Measurements from ENCODE around the gene MOSMO. TPM values are rescaled to one million over a fixed set of nuclear protein-coding genes. Genes with fewer than 3 reads are reported as not detected.

The MOSMO gene
- total and polyA plus RNA-seq, 2 donors from 2014 or later, result 6.3 to 12.8 TPM

DNA sequence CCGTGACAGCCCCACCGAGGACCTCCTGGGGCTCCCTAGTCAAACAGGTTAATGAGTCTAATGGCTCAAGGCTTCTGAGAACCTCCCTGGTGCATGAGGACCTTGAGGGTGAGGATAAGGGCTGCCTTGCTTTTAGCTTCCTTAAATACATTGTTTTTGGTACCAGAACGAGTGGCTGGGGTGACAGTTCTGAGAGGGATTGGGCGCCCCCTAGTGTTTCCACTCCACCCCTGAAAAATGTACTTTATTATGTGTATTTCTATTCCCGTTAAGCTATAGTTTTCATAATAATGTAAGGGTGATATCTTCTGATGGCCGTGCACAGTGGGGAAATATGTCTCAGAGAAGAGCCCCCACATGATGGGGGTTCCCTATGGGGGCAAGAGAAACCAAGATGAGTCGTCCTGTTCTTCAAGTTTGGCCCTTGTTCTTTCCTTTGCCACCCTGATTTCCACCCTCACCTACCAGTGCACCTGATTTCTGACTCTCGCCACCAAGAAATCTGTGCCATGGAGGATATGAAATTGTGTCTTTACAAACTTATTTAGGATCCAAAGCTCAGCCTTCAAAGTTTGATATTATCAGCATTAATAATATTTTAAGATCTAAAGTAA, 69.9 kb downstream of the MOSMO start:
- intact Hi-C loops (cut with DNase I), result loop anchor here (5.0 kb wide), 1 partner anchor 71 kb away; the partner anchor contains the start of gene MOSMO
- FAIRE-seq (no peak), DNase-seq (peak in 4 of 5 donors; percentile 49 to 66 (median 58))
- H3K9me3 ChIP-seq (ENCODE audit: control insufficient read depth in 2 of 3, insufficient read depth in 1 of 3, low read length in 3 of 3), result no peaks in the 10 kb centered on the region
- peak; percentile 66 for TF ChIP-seq CTCF (IDR thresholded peaks at IDR 0.05; ENCODE audit: borderline replicate concordance, extremely low read depth, insufficient read depth)
- no peak overlapping the region for H3K4me3 ChIP-seq (ENCODE audit: low read length in 3 of 3)
- H3K9ac ChIP-seq (ENCODE audit: low read length in 3 of 3), result no peak overlapping the region
- no peaks in the 10 kb centered on the region for H3K27me3 ChIP-seq (ENCODE audit: control insufficient read depth, insufficient read depth, low read length)
- H3K36me3 ChIP-seq (ENCODE audit: control insufficient read depth in 2 of 3, insufficient read depth in 3 of 3, low read length in 3 of 3), result no peaks in the 10 kb centered on the region
- no peak overlapping the region for H3K27ac ChIP-seq (ENCODE audit: low read depth in 2 of 2, low read length in 2 of 2)
- no peaks in the 10 kb centered on the region for H3K4me1 ChIP-seq (ENCODE audit: control insufficient read depth in 2 of 3, insufficient read depth in 2 of 3, low read depth in 1 of 3, low read length in 3 of 3)

DNA sequence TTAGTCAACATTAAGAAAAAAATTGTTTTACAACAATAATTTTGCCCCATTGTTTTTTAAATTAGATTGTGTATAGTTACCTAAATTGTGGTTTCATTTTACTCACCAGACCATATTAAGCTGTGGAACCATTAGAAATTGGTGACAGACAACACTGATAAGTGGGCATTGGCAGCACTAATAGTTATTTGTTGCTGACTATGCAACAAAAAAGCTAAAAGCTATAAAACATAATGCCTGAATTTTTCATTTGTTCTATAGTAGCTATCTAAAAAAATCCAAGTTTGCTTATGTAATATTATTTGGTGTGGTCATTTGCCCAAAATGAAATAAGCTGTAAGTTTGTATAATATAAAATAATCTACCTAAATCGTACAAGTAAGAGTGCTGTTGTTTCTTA, 70.7 kb downstream of the MOSMO start:
- FAIRE-seq (no peak), DNase-seq (no peak)
- no peak overlapping the region for H3K4me3 ChIP-seq (ENCODE audit: low read length in 3 of 3)
- H3K27ac ChIP-seq (ENCODE audit: low read depth in 2 of 2, low read length in 2 of 2), result no peak overlapping the region
- H3K27me3 ChIP-seq (ENCODE audit: control insufficient read depth, insufficient read depth, low read length), result no peaks in the 10 kb centered on the region
- TF ChIP-seq CTCF (IDR thresholded peaks at IDR 0.05; ENCODE audit: borderline replicate concordance, extremely low read depth, insufficient read depth), result no peak
- H3K4me1 ChIP-seq (ENCODE audit: control insufficient read depth in 2 of 3, insufficient read depth in 2 of 3, low read depth in 1 of 3, low read length in 3 of 3), result no peaks in the 10 kb centered on the region
- intact Hi-C loops (cut with DNase I), result loop anchor here (5.0 kb wide), 1 partner anchor 71 kb away; the partner anchor contains the start of gene MOSMO
- H3K9me3 ChIP-seq (ENCODE audit: control insufficient read depth in 2 of 3, insufficient read depth in 1 of 3, low read length in 3 of 3), result no peaks in the 10 kb centered on the region
- no peak overlapping the region for H3K9ac ChIP-seq (ENCODE audit: low read length in 3 of 3)
- H3K36me3 ChIP-seq (ENCODE audit: control insufficient read depth in 2 of 3, insufficient read depth in 3 of 3, low read length in 3 of 3), result no peaks in the 10 kb centered on the region

- intact Hi-C loops (cut with DNase I), result no loop called here
- TF ChIP-seq CTCF (IDR thresholded peaks at IDR 0.05; ENCODE audit: borderline replicate concordance, extremely low read depth, insufficient read depth), result no peak
- no peak for FAIRE-seq
Observed at GRCh38 chr16:22081050-22081449, 73.1 kb downstream of the MOSMO start.

More at GRCh38 chr16:22081050-22081449, 73.1 kb downstream of the MOSMO start:
- H3K9me3 ChIP-seq (ENCODE audit: control insufficient read depth in 2 of 3, insufficient read depth in 1 of 3, low read length in 3 of 3), result no peaks in the 10 kb centered on the region
- no peak overlapping the region for H3K27ac ChIP-seq (ENCODE audit: low read depth in 2 of 2, low read length in 2 of 2)
- H3K27me3 ChIP-seq (ENCODE audit: control insufficient read depth, insufficient read depth, low read length), result no peaks in the 10 kb centered on the region
- no peak overlapping the region for H3K9ac ChIP-seq (ENCODE audit: low read length in 3 of 3)
- H3K36me3 ChIP-seq (ENCODE audit: control insufficient read depth in 2 of 3, insufficient read depth in 3 of 3, low read length in 3 of 3), result peaks cover 0 to 3% (median 0%) of the 10 kb centered on the region in 3 donors
- no peak overlapping the region for H3K4me3 ChIP-seq (ENCODE audit: low read length in 3 of 3)
- no peak for DNase-seq
- no peaks in the 10 kb centered on the region for H3K4me1 ChIP-seq (ENCODE audit: control insufficient read depth in 2 of 3, insufficient read depth in 2 of 3, low read depth in 1 of 3, low read length in 3 of 3)
